Measurements from ENCODE around the gene ACP4. TPM values are rescaled to one million over a fixed set of nuclear protein-coding genes. Genes with fewer than 3 reads are reported as not detected.
"Not testable (repeated sequence)": the region's sequence is repeated elsewhere in the genome, so short reads cannot be mapped to it uniquely, and the experiment has no call there.

Gene ACP4
- polyA plus RNA-seq, 2 donors: not detected

- H3K9me3 ChIP-seq (ENCODE audit: control insufficient read depth in 2 of 2, insufficient read depth in 1 of 2, low read depth in 1 of 2, low read length in 1 of 2); H3K4me1 ChIP-seq (ENCODE audit: control insufficient read depth in 2 of 2, insufficient read depth in 2 of 2, low read length in 1 of 2); H3K27ac ChIP-seq (ENCODE audit: low read depth in 2 of 2, low read length in 1 of 2); H3K4me3 ChIP-seq (ENCODE audit: low read depth in 1 of 2, low read length in 2 of 2); H3K27me3 ChIP-seq (ENCODE audit: control insufficient read depth in 1 of 2, insufficient read depth in 2 of 2, low read length in 2 of 2); H3K36me3 ChIP-seq (ENCODE audit: control insufficient read depth in 2 of 2, insufficient read depth in 2 of 2, low read length in 1 of 2): not testable (repeated sequence)
- WGBS, 2 donors: 63 to 79% methylated on average over 15 to 18 of the region's 18 CpGs
These were observed 31.1 kb upstream of the ACP4 start for GRCh38 chr19:50759076-50759475.

- 68 to 73% methylated on average over 4 of the region's 4 CpGs for WGBS, 2 donors
- Histone ChIP-seq H3K4me1 (ENCODE audit: control insufficient read depth in 2 of 2, insufficient read depth in 2 of 2, low read length in 1 of 2) (no peaks in the 10 kb centered on the region), H3K36me3 (ENCODE audit: control insufficient read depth in 2 of 2, insufficient read depth in 2 of 2, low read length in 1 of 2) (no peaks in the 10 kb centered on the region), H3K4me3 (ENCODE audit: low read depth in 1 of 2, low read length in 2 of 2) (no peak overlapping the region), H3K27ac (ENCODE audit: low read depth in 2 of 2, low read length in 1 of 2) (no peak overlapping the region), H3K27me3 (ENCODE audit: control insufficient read depth in 1 of 2, insufficient read depth in 2 of 2, low read length in 2 of 2) (no peaks in the 10 kb centered on the region), H3K9me3 (ENCODE audit: control insufficient read depth in 2 of 2, insufficient read depth in 1 of 2, low read depth in 1 of 2, low read length in 1 of 2) (no peaks in the 10 kb centered on the region)
These were observed 30.3 kb upstream of the ACP4 start for GRCh38 chr19:50759886-50760285.

- not testable (repeated sequence) for H3K4me1 ChIP-seq (ENCODE audit: control insufficient read depth in 2 of 2, insufficient read depth in 2 of 2, low read length in 1 of 2)
- 55 to 57% methylated on average over 3 of the region's 3 CpGs for WGBS, 2 donors
These were observed 28.7 kb upstream of the ACP4 start for GRCh38 chr19:50761501-50761900.

GRCh38 chr19:50763521-50763920 lies 26.7 kb upstream of the ACP4 start:
- not testable (repeated sequence) for H3K9me3 ChIP-seq (ENCODE audit: control insufficient read depth in 2 of 2, insufficient read depth in 1 of 2, low read depth in 1 of 2, low read length in 1 of 2); H3K4me3 ChIP-seq (ENCODE audit: low read depth in 1 of 2, low read length in 2 of 2); H3K27me3 ChIP-seq (ENCODE audit: control insufficient read depth in 1 of 2, insufficient read depth in 2 of 2, low read length in 2 of 2); H3K4me1 ChIP-seq (ENCODE audit: control insufficient read depth in 2 of 2, insufficient read depth in 2 of 2, low read length in 1 of 2); H3K36me3 ChIP-seq (ENCODE audit: control insufficient read depth in 2 of 2, insufficient read depth in 2 of 2, low read length in 1 of 2); H3K27ac ChIP-seq (ENCODE audit: low read depth in 2 of 2, low read length in 1 of 2)
- 70 to 75% methylated on average over 9 to 13 of the region's 13 CpGs for WGBS, 2 donors

More at GRCh38 chr19:50761501-50761900, 28.7 kb upstream of the ACP4 start:
- not testable (repeated sequence) for H3K36me3 ChIP-seq (ENCODE audit: control insufficient read depth in 2 of 2, insufficient read depth in 2 of 2, low read length in 1 of 2); H3K4me3 ChIP-seq (ENCODE audit: low read depth in 1 of 2, low read length in 2 of 2); H3K9me3 ChIP-seq (ENCODE audit: control insufficient read depth in 2 of 2, insufficient read depth in 1 of 2, low read depth in 1 of 2, low read length in 1 of 2); H3K27me3 ChIP-seq (ENCODE audit: control insufficient read depth in 1 of 2, insufficient read depth in 2 of 2, low read length in 2 of 2); H3K27ac ChIP-seq (ENCODE audit: low read depth in 2 of 2, low read length in 1 of 2)

- WGBS, 2 donors: 66 to 70% methylated on average over 6 to 7 of the region's 7 CpGs
- Histone ChIP-seq H3K27me3 (ENCODE audit: control insufficient read depth in 1 of 2, insufficient read depth in 2 of 2, low read length in 2 of 2) (no peaks in the 10 kb centered on the region), H3K27ac (ENCODE audit: low read depth in 2 of 2, low read length in 1 of 2) (no peak overlapping the region), H3K9me3 (ENCODE audit: control insufficient read depth in 2 of 2, insufficient read depth in 1 of 2, low read depth in 1 of 2, low read length in 1 of 2) (no peaks in the 10 kb centered on the region), H3K36me3 (ENCODE audit: control insufficient read depth in 2 of 2, insufficient read depth in 2 of 2, low read length in 1 of 2) (no peaks in the 10 kb centered on the region), H3K4me3 (ENCODE audit: low read depth in 1 of 2, low read length in 2 of 2) (no peak overlapping the region), H3K4me1 (ENCODE audit: control insufficient read depth in 2 of 2, insufficient read depth in 2 of 2, low read length in 1 of 2) (no peaks in the 10 kb centered on the region)
These were observed 25.8 kb upstream of the ACP4 start for GRCh38 chr19:50764409-50764808.

- not testable (repeated sequence) for H3K4me1 ChIP-seq (ENCODE audit: control insufficient read depth in 2 of 2, insufficient read depth in 2 of 2, low read length in 1 of 2); H3K36me3 ChIP-seq (ENCODE audit: control insufficient read depth in 2 of 2, insufficient read depth in 2 of 2, low read length in 1 of 2); H3K27ac ChIP-seq (ENCODE audit: low read depth in 2 of 2, low read length in 1 of 2); H3K4me3 ChIP-seq (ENCODE audit: low read depth in 1 of 2, low read length in 2 of 2); H3K27me3 ChIP-seq (ENCODE audit: control insufficient read depth in 1 of 2, insufficient read depth in 2 of 2, low read length in 2 of 2); H3K9me3 ChIP-seq (ENCODE audit: control insufficient read depth in 2 of 2, insufficient read depth in 1 of 2, low read depth in 1 of 2, low read length in 1 of 2)
- WGBS, 2 donors: 73 to 75% methylated on average over 10 to 12 of the region's 12 CpGs
These were observed 23.5 kb upstream of the ACP4 start for GRCh38 chr19:50766746-50767145.

GRCh38 chr19:50767263-50767662 lies 23.0 kb upstream of the ACP4 start:
- not testable (repeated sequence) for H3K27me3 ChIP-seq (ENCODE audit: control insufficient read depth in 1 of 2, insufficient read depth in 2 of 2, low read length in 2 of 2); H3K4me1 ChIP-seq (ENCODE audit: control insufficient read depth in 2 of 2, insufficient read depth in 2 of 2, low read length in 1 of 2); H3K36me3 ChIP-seq (ENCODE audit: control insufficient read depth in 2 of 2, insufficient read depth in 2 of 2, low read length in 1 of 2); H3K27ac ChIP-seq (ENCODE audit: low read depth in 2 of 2, low read length in 1 of 2); H3K4me3 ChIP-seq (ENCODE audit: low read depth in 1 of 2, low read length in 2 of 2); H3K9me3 ChIP-seq (ENCODE audit: control insufficient read depth in 2 of 2, insufficient read depth in 1 of 2, low read depth in 1 of 2, low read length in 1 of 2)
- 40 to 41% methylated on average over 5 of the region's 5 CpGs for WGBS, 2 donors

- H3K27me3 ChIP-seq (ENCODE audit: control insufficient read depth in 1 of 2, insufficient read depth in 2 of 2, low read length in 2 of 2): no peaks in the 10 kb centered on the region
These were observed 21.9 kb upstream of the ACP4 start for GRCh38 chr19:50768277-50768676.

GRCh38 chr19:50770164-50770563 lies 20.1 kb upstream of the ACP4 start, which contains the start of gene GPR32:
TSS of gene GPR32 (plus strand) at chr19:50770464. CDS start at chr19:50770601, 137 bp downstream.
- H3K4me3 ChIP-seq (ENCODE audit: low read depth in 1 of 2, low read length in 2 of 2); H3K9me3 ChIP-seq (ENCODE audit: control insufficient read depth in 2 of 2, insufficient read depth in 1 of 2, low read depth in 1 of 2, low read length in 1 of 2); H3K4me1 ChIP-seq (ENCODE audit: control insufficient read depth in 2 of 2, insufficient read depth in 2 of 2, low read length in 1 of 2); H3K27me3 ChIP-seq (ENCODE audit: control insufficient read depth in 1 of 2, insufficient read depth in 2 of 2, low read length in 2 of 2); H3K27ac ChIP-seq (ENCODE audit: low read depth in 2 of 2, low read length in 1 of 2); H3K36me3 ChIP-seq (ENCODE audit: control insufficient read depth in 2 of 2, insufficient read depth in 2 of 2, low read length in 1 of 2): not testable (repeated sequence)
- WGBS, 2 donors: 81% methylated on average over 2 of the region's 2 CpGs

More at GRCh38 chr19:50768277-50768676, 21.9 kb upstream of the ACP4 start:
- Histone ChIP-seq H3K36me3 (ENCODE audit: control insufficient read depth in 2 of 2, insufficient read depth in 2 of 2, low read length in 1 of 2) (no peaks in the 10 kb centered on the region), H3K4me1 (ENCODE audit: control insufficient read depth in 2 of 2, insufficient read depth in 2 of 2, low read length in 1 of 2) (no peaks in the 10 kb centered on the region), H3K4me3 (ENCODE audit: low read depth in 1 of 2, low read length in 2 of 2) (no peak overlapping the region), H3K9me3 (ENCODE audit: control insufficient read depth in 2 of 2, insufficient read depth in 1 of 2, low read depth in 1 of 2, low read length in 1 of 2) (no peaks in the 10 kb centered on the region), H3K27ac (ENCODE audit: low read depth in 2 of 2, low read length in 1 of 2) (no peak overlapping the region)
- 65 to 67% methylated on average over 5 of the region's 5 CpGs for WGBS, 2 donors

GRCh38 chr19:50770888-50771287 lies 19.3 kb upstream of the ACP4 start:
- H3K4me1 ChIP-seq (ENCODE audit: control insufficient read depth in 2 of 2, insufficient read depth in 2 of 2, low read length in 1 of 2): no peaks in the 10 kb centered on the region
- no peaks in the 10 kb centered on the region for H3K9me3 ChIP-seq (ENCODE audit: control insufficient read depth in 2 of 2, insufficient read depth in 1 of 2, low read depth in 1 of 2, low read length in 1 of 2)
- 76 to 82% methylated on average over 13 of the region's 13 CpGs for WGBS, 2 donors
- no peak overlapping the region for H3K4me3 ChIP-seq (ENCODE audit: low read depth in 1 of 2, low read length in 2 of 2)
- H3K27me3 ChIP-seq (ENCODE audit: control insufficient read depth in 1 of 2, insufficient read depth in 2 of 2, low read length in 2 of 2): no peaks in the 10 kb centered on the region
- no peaks in the 10 kb centered on the region for H3K36me3 ChIP-seq (ENCODE audit: control insufficient read depth in 2 of 2, insufficient read depth in 2 of 2, low read length in 1 of 2)
- H3K27ac ChIP-seq (ENCODE audit: low read depth in 2 of 2, low read length in 1 of 2): no peak overlapping the region
